PC-9 (cell line): ENCODE measurements around the gene AAK1. TPM values are rescaled to one million over a fixed set of nuclear protein-coding genes. Genes with fewer than 3 reads are reported as not detected.

Experiments used
- BruUV-seq: library from RNA; stranded (reverse); fragments of 400-500 nt; replicated peaks from 2 replicates; lab custom pipeline; 2021; lab: Mats Ljungman, UMichigan
- CTCF ChIA-PET: fragments of 300-600 bp; sonication (Branson Sonifier 250); formaldehyde crosslinking; loops from one replicate; lab custom pipeline; 2022; ENCODE audit warnings: antibody characterized with exemption; lab: Charles Lee
- POLR2A ChIA-PET: fragments of 300-600 bp; sonication (Branson Sonifier 250); formaldehyde crosslinking; loops from one replicate; lab custom pipeline; 2022; ENCODE audit warnings: antibody characterized with exemption; ENCODE audit not compliant: unreplicated experiment; lab: Charles Lee
- DNase-seq, 2 experiments: peaks; one replicate each; pipeline versions ENCODE4 v3.0.0 to v3.0.0-alpha.2; 2015 to 2022; ENCODE audit warnings: mixed read lengths in 1 of 2
- H2AFZ ChIP-seq: fragments of 200-600 bp; sonication (generic); 2 replicates; pipeline ENCODE4 v1.8.1; 2017; ENCODE audit warnings: antibody characterized with exemption
- H3F3A ChIP-seq: fragments of 200-600 bp; sonication (generic); 2 replicates; pipeline ENCODE4 v1.8.1; 2017; ENCODE audit warnings: antibody characterized with exemption, mild to moderate bottlenecking, low read depth; ENCODE audit not compliant: insufficient read depth
- H3K27ac ChIP-seq: fragments of 200-600 bp; sonication (generic); 2 replicates; pipeline ENCODE4 v1.6.1; 2016; ENCODE audit warnings: mixed run types
- H3K27me3 ChIP-seq: fragments of 200-600 bp; sonication (generic); 2 replicates; pipeline ENCODE4 v1.6.1; 2016; ENCODE audit warnings: low read depth, mixed run types; ENCODE audit not compliant: insufficient read depth
- H3K36me3 ChIP-seq: fragments of 200-600 bp; sonication (generic); 2 replicates; pipeline ENCODE4 v1.6.1; 2016; ENCODE audit warnings: low read depth, mixed run types
- H3K4me1 ChIP-seq: fragments of 200-600 bp; sonication (generic); replicated peaks from 2 replicates; pipeline ENCODE4 v1.6.1; 2016; ENCODE audit warnings: mixed run types; ENCODE audit not compliant: insufficient read depth
- H3K4me2 ChIP-seq: fragments of 200-600 bp; sonication (generic); 2 replicates; pipeline ENCODE4 v1.6.1; 2017; ENCODE audit warnings: mixed run types
- H3K4me3 ChIP-seq: fragments of 200-600 bp; sonication (generic); 2 replicates; pipeline ENCODE4 v1.6.1; 2016; ENCODE audit warnings: mixed run types
- H3K79me2 ChIP-seq: fragments of 200-600 bp; sonication (generic); 2 replicates; pipeline ENCODE4 v1.6.1; 2017; ENCODE audit warnings: low read depth, mixed run types
- H3K9me2 ChIP-seq: fragments of 200-600 bp; sonication (generic); 2 replicates; pipeline ENCODE4 v1.8.1; 2017; ENCODE audit warnings: mild to moderate bottlenecking; ENCODE audit not compliant: insufficient read depth
- H3K9me3 ChIP-seq: fragments of 200-600 bp; sonication (generic); 2 replicates; pipeline ENCODE4 v1.8.1; 2016; ENCODE audit warnings: low read depth; ENCODE audit not compliant: insufficient read depth
- H4K20me1 ChIP-seq: fragments of 200-600 bp; sonication (generic); 2 replicates; pipeline ENCODE4 v1.8.1; 2017; ENCODE audit not compliant: insufficient read depth
- CTCF ChIP-seq: fragments of 200-600 bp; sonication (generic); conservative IDR thresholded peaks from 2 replicates; pipeline ENCODE4 v1.6.1; 2017; ENCODE audit warnings: mixed run types, antibody characterized with exemption, mild to moderate bottlenecking, moderate library complexity
- EZH2 ChIP-seq: fragments of 200-600 bp; sonication (generic); IDR thresholded peaks from 2 replicates; pipeline ENCODE4 v1.8.0; 2017; ENCODE audit warnings: antibody characterized with exemption, low read depth
- intact Hi-C: fragments of 100-400 bp; cut with micrococcal nuclease; formaldehyde crosslinking; loops from one replicate; pipeline ENCODE4 v1.10.0; 2022; ENCODE audit not compliant: unreplicated experiment
- total RNA-seq: library from RNA; stranded (reverse); gene quantifications from 2 replicates; pipeline ENCODE4 v1.2.3, GENCODE V29; 2021

Gene AAK1
- total RNA-seq, 1 experiment from 2014 or later = 66.6 TPM

DNA sequence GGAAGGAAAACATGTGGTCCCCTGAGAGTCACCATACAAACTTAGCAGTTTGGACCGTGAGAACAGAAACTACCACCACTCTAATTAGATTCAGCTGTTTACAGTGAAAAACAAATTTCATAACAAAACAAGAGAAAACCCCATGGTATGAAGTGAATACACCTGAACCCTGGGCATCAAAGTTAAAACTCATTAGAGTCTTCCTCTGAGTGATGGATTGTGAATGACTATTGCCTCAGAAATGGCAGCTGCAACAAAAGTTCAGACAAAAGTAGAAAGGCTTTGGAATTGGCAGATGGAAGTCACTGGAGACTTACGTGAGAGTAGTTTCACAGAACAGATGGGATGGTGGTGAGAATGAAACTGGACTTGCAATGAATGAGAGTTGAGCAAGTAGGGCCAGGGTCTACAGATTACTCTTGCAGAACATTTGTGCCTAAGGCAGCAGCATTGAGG lies 98.0 kb downstream of the AAK1 start:
- H3K79me2 ChIP-seq = peaks cover 22% of the 10 kb centered on the region
- 0 out of 2 replicates have a peak, but pooled peaks cover 11% of the 10 kb centered on the region for H3K36me3 ChIP-seq
- H3K9me2 ChIP-seq = no peaks in the 10 kb centered on the region
- H3K4me2 ChIP-seq = no peak overlapping the region
- DNase-seq = no peak
- peaks cover 19% of the 10 kb centered on the region for H3F3A ChIP-seq
- no peak for TF ChIP-seq EZH2
- no peak for TF ChIP-seq CTCF
- CTCF ChIA-PET = no interaction called here
- H3K9me3 ChIP-seq = peaks cover 3% of the 10 kb centered on the region; the same call in 1 of the 2 replicates
- POLR2A ChIA-PET = no interaction called here
- intact Hi-C loops = no loop called here
- H3K4me3 ChIP-seq = no peak overlapping the region
- H3K27ac ChIP-seq = no peak overlapping the region
- H3K27me3 ChIP-seq = no peaks in the 10 kb centered on the region
- peaks cover 3% of the 10 kb centered on the region; the same call in 1 of the 2 replicates for H4K20me1 ChIP-seq
- H2AFZ ChIP-seq = no peak overlapping the region
- peaks cover 12% of the 10 kb centered on the region for H3K4me1 ChIP-seq
- no TSS peak for BruUV-seq

- Histone ChIP-seq H3K27ac (no peak overlapping the region), H3K9me3 (peaks cover 3% of the 10 kb centered on the region; the same call in 1 of the 2 replicates), H3F3A (peaks cover 20% of the 10 kb centered on the region), H3K4me3 (no peak overlapping the region), H3K4me1 (peaks cover 9% of the 10 kb centered on the region), H3K4me2 (no peak overlapping the region), H2AFZ (no peak overlapping the region), H4K20me1 (peaks cover 3% of the 10 kb centered on the region; the same call in 1 of the 2 replicates), H3K79me2 (peaks cover 22% of the 10 kb centered on the region), H3K27me3 (no peaks in the 10 kb centered on the region), H3K36me3 (0 out of 2 replicates have a peak, but pooled peaks cover 12% of the 10 kb centered on the region), H3K9me2 (no peaks in the 10 kb centered on the region)
- DNase-seq = no peak
- ChIA-PET CTCF (no interaction called here), POLR2A (no interaction called here)
- no TSS peak for BruUV-seq
- TF ChIP-seq EZH2 (no peak), CTCF (no peak)
- intact Hi-C loops = no loop called here
Measured at GRCh38 chr2:69544951-69545350, 98.6 kb downstream of the AAK1 start.

DNA sequence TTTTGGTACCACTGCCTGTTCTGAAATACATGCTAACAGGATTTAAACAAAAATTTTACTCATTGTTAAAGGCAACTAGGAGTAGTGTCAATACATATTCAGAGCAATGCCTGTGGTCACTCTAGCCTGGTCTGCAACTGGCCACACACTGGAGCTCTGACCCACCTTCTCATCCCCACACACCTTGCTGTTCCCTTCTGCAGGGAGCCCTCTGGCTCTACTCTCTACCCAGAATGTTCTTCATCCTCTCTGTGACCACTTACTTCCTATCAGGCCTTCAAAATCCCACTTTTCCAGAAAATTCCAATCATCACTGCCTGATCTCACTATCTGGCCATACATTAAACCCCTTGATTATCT lies 104.0 kb downstream of the AAK1 start:
- Histone ChIP-seq H3K4me3 (no peak overlapping the region), H2AFZ (no peak overlapping the region), H3K27ac (peak overlapping the region; percentile 62), H3K79me2 (peaks cover 16% of the 10 kb centered on the region; the same call in 1 of the 2 replicates), H4K20me1 (no peaks in the 10 kb centered on the region; the same call in 1 of the 2 replicates), H3K9me3 (no peaks in the 10 kb centered on the region; the same call in 1 of the 2 replicates), H3K27me3 (no peaks in the 10 kb centered on the region), H3K4me2 (peak overlapping the region; percentile 67; the same call in 1 of the 2 replicates), H3K36me3 (peaks cover 30% of the 10 kb centered on the region; the same call in 1 of the 2 replicates), H3K9me2 (no peaks in the 10 kb centered on the region), H3K4me1 (peaks cover 38% of the 10 kb centered on the region), H3F3A (peaks cover 33% of the 10 kb centered on the region)
- BruUV-seq = no TSS peak
- ChIA-PET POLR2A (no interaction called here), CTCF (no interaction called here)
- no peak for TF ChIP-seq CTCF
- no peak for TF ChIP-seq EZH2
- intact Hi-C loops = no loop called here
- no peak for DNase-seq
